CD4-positive, alpha-beta T cell treated with Interleukin-17A for 1 hour (primary cell): ENCODE measurements around the gene XYLT2.

Experiments used
- DNase-seq: peaks from one replicate; pipeline ENCODE4 v3.0.0-alpha.2; 2020

The XYLT2 gene

GRCh38 chr17:50365649-50366393 lies 19.9 kb downstream of the XYLT2 start:
- DNase-seq: no peak

GRCh38 chr17:50367401-50367800 lies 21.5 kb downstream of the XYLT2 start:
- no peak for DNase-seq

- no peak for DNase-seq
Observed at GRCh38 chr17:50370052-50370451, 24.1 kb downstream of the XYLT2 start.

- no peak for DNase-seq
Observed at GRCh38 chr17:50371526-50371925, 25.6 kb downstream of the XYLT2 start.

GRCh38 chr17:50372222-50372757 lies 26.4 kb downstream of the XYLT2 start:
- DNase-seq: no peak

- DNase-seq: peak; percentile 92
Observed at GRCh38 chr17:50372758-50373556, 27.0 kb downstream of the XYLT2 start, which contains the start of the genes EME1 and MRPL27. Gene EME1 (plus strand): TSS chr17:50373229. CDS start chr17:50375209, 1,980 bp downstream. Gene MRPL27 (minus strand): TSS chr17:50373184. CDS start chr17:50373170, 14 bp downstream.

GRCh38 chr17:50373705-50374104 lies 27.8 kb downstream of the XYLT2 start:
- no peak for DNase-seq

- no peak for DNase-seq
Observed at GRCh38 chr17:50375858-50376538, 30.1 kb downstream of the XYLT2 start.

- DNase-seq: no peak
Observed at GRCh38 chr17:50379351-50380132, 33.6 kb downstream of the XYLT2 start.

GRCh38 chr17:50380369-50381259 lies 34.7 kb downstream of the XYLT2 start:
- no peak for DNase-seq

GRCh38 chr17:50381260-50381815 lies 35.4 kb downstream of the XYLT2 start:
- DNase-seq: no peak

GRCh38 chr17:50381920-50382319 lies 36.0 kb downstream of the XYLT2 start:
- DNase-seq: no peak

GRCh38 chr17:50382931-50383330 lies 37.0 kb downstream of the XYLT2 start:
- no peak for DNase-seq

- DNase-seq: no peak
Observed at GRCh38 chr17:50386510-50386909, 40.6 kb downstream of the XYLT2 start.

- DNase-seq: no peak
Observed at GRCh38 chr17:50388728-50389127, 42.8 kb downstream of the XYLT2 start.

GRCh38 chr17:50389534-50389933 lies 43.6 kb downstream of the XYLT2 start:
- no peak for DNase-seq

GRCh38 chr17:50392621-50393020 lies 46.7 kb downstream of the XYLT2 start:
- DNase-seq: no peak

GRCh38 chr17:50393700-50394099 lies 47.8 kb downstream of the XYLT2 start:
- DNase-seq: no peak

- DNase-seq: no peak
Observed at GRCh38 chr17:50394711-50395110, 48.8 kb downstream of the XYLT2 start.

GRCh38 chr17:50396261-50397110 lies 50.6 kb downstream of the XYLT2 start:
- DNase-seq: peak; percentile 26
